Parathyroid adenoma (tissue), 2 donors: ENCODE measurements around the gene FLT1.

Source experiments
- H2AFZ ChIP-seq: fragments of 300-600 bp; sonication (generic); one replicate; pipeline ENCODE4 v1.7.0; 2017; ENCODE audit warnings: antibody characterized with exemption, mild to moderate bottlenecking
- H3K27ac ChIP-seq: fragments of 300-600 bp; sonication (generic); one replicate; pipeline ENCODE4 v1.7.0; 2017
- H3K27me3 ChIP-seq: fragments of 300-600 bp; sonication (generic); one replicate; pipeline ENCODE4 v1.7.0; 2017; ENCODE audit warnings: low read length; ENCODE audit not compliant: control insufficient read depth, insufficient read depth
- H3K36me3 ChIP-seq: fragments of 300-600 bp; sonication (generic); one replicate; pipeline ENCODE4 v1.7.0; 2017; ENCODE audit warnings: low read length; ENCODE audit not compliant: control insufficient read depth, insufficient read depth
- H3K4me1 ChIP-seq: fragments of 300-600 bp; sonication (generic); one replicate; pipeline ENCODE4 v1.7.0; 2017; ENCODE audit warnings: control low read depth
- H3K4me2 ChIP-seq: fragments of 300-600 bp; sonication (generic); one replicate; pipeline ENCODE4 v1.7.0; 2017; ENCODE audit warnings: low read length
- H3K4me3 ChIP-seq: fragments of 300-600 bp; sonication (generic); one replicate; pipeline ENCODE4 v1.7.0; 2017; ENCODE audit warnings: low read depth, low read length
- H3K79me2 ChIP-seq: fragments of 300-600 bp; sonication (generic); one replicate; pipeline ENCODE4 v1.7.0; 2017; ENCODE audit warnings: control low read depth
- H3K9ac ChIP-seq: fragments of 300-600 bp; sonication (generic); one replicate; pipeline ENCODE4 v1.7.0; 2017; ENCODE audit warnings: mild to moderate bottlenecking
- H3K9me3 ChIP-seq: fragments of 300-600 bp; sonication (generic); one replicate; pipeline ENCODE4 v1.7.0; 2017; ENCODE audit warnings: low read length; ENCODE audit not compliant: control insufficient read depth
- CTCF ChIP-seq: fragments of 300-600 bp; sonication (generic); IDR thresholded peaks from one replicate; pipeline ENCODE4 v1.7.0; 2017; ENCODE audit warnings: antibody characterized with exemption, mild to moderate bottlenecking
- donor health status: primary hyperparathyroidism.

Gene FLT1

GRCh38 chr13:28534801-28535200, 39.9 kb upstream of the FLT1 start:
- Histone ChIP-seq H2AFZ (no peak overlapping the region), H3K4me3 (no peak overlapping the region), H3K9me3 (no peaks in the 10 kb centered on the region), H3K36me3 (no peaks in the 10 kb centered on the region), H3K27ac (no peak overlapping the region), H3K27me3 (no peaks in the 10 kb centered on the region), H3K9ac (no peak overlapping the region), H3K4me2 (no peak overlapping the region), H3K79me2 (no peaks in the 10 kb centered on the region), H3K4me1 (no peaks in the 10 kb centered on the region)
- TF ChIP-seq CTCF = no peak

GRCh38 chr13:28534210-28534609, 39.3 kb upstream of the FLT1 start:
- Histone ChIP-seq H3K4me1 (no peaks in the 10 kb centered on the region), H3K27ac (no peak overlapping the region), H3K9ac (no peak overlapping the region), H3K27me3 (no peaks in the 10 kb centered on the region), H2AFZ (no peak overlapping the region), H3K4me3 (no peak overlapping the region), H3K79me2 (no peaks in the 10 kb centered on the region), H3K4me2 (no peak overlapping the region), H3K36me3 (no peaks in the 10 kb centered on the region), H3K9me3 (no peaks in the 10 kb centered on the region)
- TF ChIP-seq CTCF = no peak

- Histone ChIP-seq H3K27ac (peak overlapping the region; percentile 7), H3K9ac (no peak overlapping the region)
Measured at GRCh38 chr13:28533441-28534166, 38.7 kb upstream of the FLT1 start.

GRCh38 chr13:28533125-28533436, 38.2 kb upstream of the FLT1 start:
- Histone ChIP-seq H2AFZ (no peak overlapping the region), H3K36me3 (no peaks in the 10 kb centered on the region), H3K4me3 (peak overlapping the region; percentile 13), H3K9ac (no peak overlapping the region), H3K4me2 (peak overlapping the region; percentile 43), H3K27me3 (no peaks in the 10 kb centered on the region), H3K9me3 (no peaks in the 10 kb centered on the region), H3K27ac (peak overlapping the region; percentile 7), H3K4me1 (no peaks in the 10 kb centered on the region), H3K79me2 (no peaks in the 10 kb centered on the region)
- TF ChIP-seq CTCF = no peak

More at GRCh38 chr13:28533441-28534166, 38.7 kb upstream of the FLT1 start:
- H2AFZ ChIP-seq = no peak overlapping the region
- no peaks in the 10 kb centered on the region for H3K4me1 ChIP-seq
- no peaks in the 10 kb centered on the region for H3K9me3 ChIP-seq
- H3K4me3 ChIP-seq = no peak overlapping the region
- H3K27me3 ChIP-seq = no peaks in the 10 kb centered on the region
- H3K79me2 ChIP-seq = no peaks in the 10 kb centered on the region
- H3K36me3 ChIP-seq = no peaks in the 10 kb centered on the region
- no peak overlapping the region for H3K4me2 ChIP-seq
- TF ChIP-seq CTCF = no peak
